ENCODE measurements around the gene RAMP1. TPM values are rescaled to one million over a fixed set of nuclear protein-coding genes. Genes with fewer than 3 reads are reported as not detected.

RAMP1 gene
- total RNA-seq, 4 donors from 2014 or later: 11.6 to 87.4 (median 37.1) TPM

DNA sequence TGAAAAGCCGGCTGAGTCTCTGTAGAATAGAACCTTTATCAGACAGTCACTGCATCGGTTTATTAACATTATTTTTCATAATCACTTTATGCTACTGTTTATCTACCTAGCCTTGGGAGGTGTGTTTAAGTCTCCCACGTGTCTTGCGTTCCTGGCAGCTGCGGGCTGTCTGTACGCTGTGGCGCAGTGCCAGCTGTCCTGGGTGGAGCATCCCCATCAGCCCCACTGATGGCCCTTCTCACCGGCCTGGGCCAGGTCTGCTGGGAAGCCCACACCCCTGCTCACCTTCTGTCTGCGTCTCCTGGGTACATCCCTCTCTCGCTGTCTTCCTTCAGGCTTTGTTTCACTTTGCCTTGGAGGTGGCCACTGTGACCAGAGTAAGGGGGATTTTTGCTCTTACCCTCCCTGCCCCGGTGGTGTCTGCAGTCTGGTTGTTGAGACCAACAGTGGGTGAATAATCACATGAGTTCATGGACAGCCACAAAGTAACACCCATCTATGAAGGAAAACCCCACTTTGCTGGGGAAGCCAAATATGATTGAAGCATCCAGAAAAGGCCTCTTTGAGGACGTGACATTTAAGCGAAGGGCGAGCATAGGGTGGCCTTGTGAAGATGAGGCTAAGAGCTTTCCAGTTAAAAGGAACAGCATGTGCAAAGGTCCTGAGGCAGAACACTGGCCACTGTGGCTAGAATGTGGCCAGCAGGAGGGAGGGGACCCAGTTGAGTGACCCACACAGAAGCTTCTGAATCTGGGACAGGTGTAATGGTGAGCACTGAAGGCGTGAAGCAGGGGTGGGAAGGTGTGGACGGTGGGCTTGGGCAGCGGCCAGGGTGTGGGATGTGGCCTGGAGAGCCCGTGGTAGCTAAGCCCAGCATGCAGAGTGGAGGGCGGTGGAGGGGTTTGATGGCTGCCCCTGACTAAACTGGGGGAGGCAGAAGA is 41.7 kb downstream of the RAMP1 start:
- peak in 1 of 3 donors; percentile 71 for DNase-seq
- Histone ChIP-seq H3K9me3 (no peaks in the 10 kb centered on the region), H3K27ac (no peak overlapping the region), H3K4me1 (peaks cover 0 to 8% (median 0%) of the 10 kb centered on the region in 4 donors), H3K27me3 (no peaks in the 10 kb centered on the region), H3K36me3 (no peaks in the 10 kb centered on the region), H3K4me3 (no peak overlapping the region)
- TF ChIP-seq POLR2A (IDR thresholded peaks at IDR 0.05): no peak
- TF ChIP-seq, protein P1, sequence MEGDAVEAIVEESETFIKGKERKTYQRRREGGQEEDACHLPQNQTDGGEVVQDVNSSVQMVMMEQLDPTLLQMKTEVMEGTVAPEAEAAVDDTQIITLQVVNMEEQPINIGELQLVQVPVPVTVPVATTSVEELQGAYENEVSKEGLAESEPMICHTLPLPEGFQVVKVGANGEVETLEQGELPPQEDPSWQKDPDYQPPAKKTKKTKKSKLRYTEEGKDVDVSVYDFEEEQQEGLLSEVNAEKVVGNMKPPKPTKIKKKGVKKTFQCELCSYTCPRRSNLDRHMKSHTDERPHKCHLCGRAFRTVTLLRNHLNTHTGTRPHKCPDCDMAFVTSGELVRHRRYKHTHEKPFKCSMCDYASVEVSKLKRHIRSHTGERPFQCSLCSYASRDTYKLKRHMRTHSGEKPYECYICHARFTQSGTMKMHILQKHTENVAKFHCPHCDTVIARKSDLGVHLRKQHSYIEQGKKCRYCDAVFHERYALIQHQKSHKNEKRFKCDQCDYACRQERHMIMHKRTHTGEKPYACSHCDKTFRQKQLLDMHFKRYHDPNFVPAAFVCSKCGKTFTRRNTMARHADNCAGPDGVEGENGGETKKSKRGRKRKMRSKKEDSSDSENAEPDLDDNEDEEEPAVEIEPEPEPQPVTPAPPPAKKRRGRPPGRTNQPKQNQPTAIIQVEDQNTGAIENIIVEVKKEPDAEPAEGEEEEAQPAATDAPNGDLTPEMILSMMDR (IDR thresholded peaks at IDR 0.05): no peak

DNA sequence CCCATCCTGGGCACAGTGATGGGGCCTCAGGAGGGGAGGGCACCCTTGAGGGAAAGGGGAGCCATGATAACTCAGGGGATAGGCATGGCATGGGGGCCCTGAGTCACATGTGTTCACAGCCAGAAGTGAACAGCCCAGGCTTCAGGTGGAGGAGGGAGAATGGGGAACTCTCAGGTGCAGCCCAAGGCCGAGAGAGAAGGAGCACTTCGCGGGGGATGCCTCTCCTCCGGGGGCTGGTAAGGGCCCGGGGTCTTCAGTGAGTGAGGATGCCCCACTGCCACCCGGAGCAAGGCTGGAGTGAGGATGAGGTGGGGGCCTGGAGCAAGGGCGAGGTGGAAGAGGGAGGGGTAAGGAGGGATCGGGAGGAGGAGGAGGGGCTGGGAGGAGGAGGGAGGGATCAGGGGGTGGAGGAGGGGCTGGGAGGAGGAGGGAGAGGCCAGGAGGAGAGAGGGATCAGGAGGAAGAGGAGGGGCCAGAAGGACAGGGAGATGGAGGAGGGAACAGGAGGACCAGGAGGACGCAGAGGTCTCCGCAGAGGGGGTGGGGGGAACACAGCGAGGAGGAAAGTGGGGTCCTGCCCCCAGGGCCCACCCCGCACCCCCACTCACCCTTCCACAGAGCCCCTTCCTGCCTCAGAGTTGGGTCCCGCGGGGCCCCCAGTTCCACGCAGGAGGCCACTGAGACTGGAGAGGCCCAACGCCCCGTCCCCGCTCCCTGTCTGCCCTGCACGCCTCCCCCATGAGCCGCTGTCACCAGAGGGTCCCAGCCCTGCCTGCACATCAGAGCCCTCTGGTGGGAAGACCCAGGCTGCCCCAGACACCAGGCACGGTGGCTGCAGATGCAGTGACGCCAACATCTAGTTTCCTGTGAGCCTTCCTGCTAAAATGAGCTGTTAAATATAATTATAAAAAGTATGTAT is 42.8 kb downstream of the RAMP1 start:
- peaks cover 0 to 8% (median 0%) of the 10 kb centered on the region in 4 donors for H3K4me1 ChIP-seq
- H3K4me3 ChIP-seq: no peak overlapping the region
- DNase-seq: peak in 1 of 3 donors; percentile 42
- H3K27me3 ChIP-seq: no peaks in the 10 kb centered on the region
- TF ChIP-seq POLR2A (IDR thresholded peaks at IDR 0.05): no peak
- TF ChIP-seq, protein P1 (IDR thresholded peaks at IDR 0.05): no peak
- no peak overlapping the region for H3K27ac ChIP-seq
- no peaks in the 10 kb centered on the region for H3K36me3 ChIP-seq
- H3K9me3 ChIP-seq: no peaks in the 10 kb centered on the region

- no peaks in the 10 kb centered on the region for H3K27me3 ChIP-seq
- H3K36me3 ChIP-seq: no peaks in the 10 kb centered on the region
- no peaks in the 10 kb centered on the region for H3K4me1 ChIP-seq
- TF ChIP-seq, protein P1 (IDR thresholded peaks at IDR 0.05): no peak
- TF ChIP-seq POLR2A (IDR thresholded peaks at IDR 0.05): no peak
- no peak overlapping the region for H3K4me3 ChIP-seq
- H3K9me3 ChIP-seq: no peaks in the 10 kb centered on the region
- DNase-seq: peak in 1 of 3 donors; percentile 50
- H3K27ac ChIP-seq: peak overlapping the region in 3 of 4 donors; percentile 25 to 73 (median 39)
These were observed 45.6 kb downstream of the RAMP1 start for GRCh38 chr2:237904831-237905599.

GRCh38 chr2:237907144-237907543 is 47.7 kb downstream of the RAMP1 start:
- TF ChIP-seq, protein P1 (IDR thresholded peaks at IDR 0.05): no peak
- no peak for TF ChIP-seq POLR2A (IDR thresholded peaks at IDR 0.05)
- H3K9me3 ChIP-seq: no peaks in the 10 kb centered on the region
- H3K36me3 ChIP-seq: no peaks in the 10 kb centered on the region
- no peaks in the 10 kb centered on the region for H3K27me3 ChIP-seq
- no peak overlapping the region for H3K27ac ChIP-seq
- H3K4me3 ChIP-seq: no peak overlapping the region
- no peak for DNase-seq
- no peaks in the 10 kb centered on the region for H3K4me1 ChIP-seq
